Ishikawa (cell line): ENCODE results near the gene YPEL5.

Source experiments
- CEBPB ChIP-seq: IDR thresholded peaks from 2 replicates; pipeline ENCODE4 v1.6.1; 2012
- CREB1 ChIP-seq: IDR thresholded peaks from 2 replicates; pipeline ENCODE4 v1.6.1; 2012; ENCODE audit warnings: low read depth
- EGR1 ChIP-seq: IDR thresholded peaks from 2 replicates; pipeline ENCODE4 v1.6.1; 2012
- EP300 ChIP-seq: IDR thresholded peaks from 2 replicates; pipeline ENCODE4 v1.6.1; 2012; ENCODE audit warnings: borderline replicate concordance
- FOXM1 ChIP-seq: IDR thresholded peaks from 2 replicates; pipeline ENCODE4 v1.6.1; 2012; ENCODE audit warnings: low read depth, borderline replicate concordance
- MAX ChIP-seq: IDR thresholded peaks from 2 replicates; pipeline ENCODE4 v1.6.1; 2012
- NFIC ChIP-seq: IDR thresholded peaks from 2 replicates; pipeline ENCODE4 v1.6.1; 2012
- RAD21 ChIP-seq: IDR thresholded peaks from 2 replicates; pipeline ENCODE4 v1.6.1; 2012; ENCODE audit warnings: low read depth
- REST ChIP-seq: IDR thresholded peaks from 2 replicates; pipeline ENCODE4 v1.6.1; 2012; ENCODE audit warnings: low read depth, mild to moderate bottlenecking
- TAF1 ChIP-seq: IDR thresholded peaks from 2 replicates; pipeline ENCODE4 v1.6.1; 2012; ENCODE audit warnings: low read depth, mild to moderate bottlenecking
- TCF12 ChIP-seq: IDR thresholded peaks from 2 replicates; pipeline ENCODE4 v1.6.1; 2012; ENCODE audit warnings: low read depth
- TEAD4 ChIP-seq: IDR thresholded peaks from 2 replicates; pipeline ENCODE4 v1.6.1; 2012
- USF1 ChIP-seq: IDR thresholded peaks from 2 replicates; pipeline ENCODE4 v1.6.1; 2012
- YY1 ChIP-seq: IDR thresholded peaks from 2 replicates; pipeline ENCODE4 v1.6.1; 2012; ENCODE audit warnings: low read depth
- ZBTB7A ChIP-seq: IDR thresholded peaks from 2 replicates; pipeline ENCODE4 v1.6.1; 2012; ENCODE audit warnings: low read depth

Gene YPEL5

GRCh38 chr2:30161929-30162706, 15.3 kb downstream of the YPEL5 start:
- TF ChIP-seq MAX (no peak), CREB1 (no peak), TAF1 (no peak), FOXM1 (no peak), NFIC (no peak), REST (no peak), RAD21 (no peak), EP300 (no peak), TCF12 (no peak), EGR1 (no peak), TEAD4 (no peak), CEBPB (no peak), YY1 (no peak), USF1 (no peak), ZBTB7A (no peak)

DNA sequence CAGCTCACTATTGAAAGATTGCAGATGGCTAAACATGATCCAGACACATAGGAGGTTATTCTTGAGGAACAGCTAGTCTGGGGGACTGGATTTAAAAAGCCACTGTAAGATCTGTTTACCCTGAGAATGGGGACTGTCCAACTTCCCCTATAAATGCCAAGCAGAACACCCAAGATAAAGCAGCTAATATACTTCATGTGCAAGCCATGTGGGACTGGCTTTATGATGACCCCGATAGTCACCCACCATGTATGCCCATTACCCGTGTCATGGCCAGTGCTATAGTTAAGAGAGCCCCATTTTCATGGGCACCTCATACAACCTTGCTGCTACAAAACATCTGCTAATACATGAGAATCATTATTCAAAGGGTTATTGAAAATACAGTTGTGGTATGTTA, 16.0 kb downstream of the YPEL5 start:
- TF ChIP-seq TAF1 = no peak
- TF ChIP-seq USF1 = no peak
- TF ChIP-seq TEAD4 = no peak
- no peak for TF ChIP-seq YY1
- no peak for TF ChIP-seq EP300

GRCh38 chr2:30164131-30164925, 17.5 kb downstream of the YPEL5 start:
- no peak for TF ChIP-seq FOXM1
- no peak for TF ChIP-seq TAF1
- TF ChIP-seq CEBPB = no peak
- TF ChIP-seq USF1 = no peak
- no peak for TF ChIP-seq MAX
- no peak for TF ChIP-seq NFIC
- TF ChIP-seq TCF12 = no peak
- TF ChIP-seq RAD21 = no peak

DNA sequence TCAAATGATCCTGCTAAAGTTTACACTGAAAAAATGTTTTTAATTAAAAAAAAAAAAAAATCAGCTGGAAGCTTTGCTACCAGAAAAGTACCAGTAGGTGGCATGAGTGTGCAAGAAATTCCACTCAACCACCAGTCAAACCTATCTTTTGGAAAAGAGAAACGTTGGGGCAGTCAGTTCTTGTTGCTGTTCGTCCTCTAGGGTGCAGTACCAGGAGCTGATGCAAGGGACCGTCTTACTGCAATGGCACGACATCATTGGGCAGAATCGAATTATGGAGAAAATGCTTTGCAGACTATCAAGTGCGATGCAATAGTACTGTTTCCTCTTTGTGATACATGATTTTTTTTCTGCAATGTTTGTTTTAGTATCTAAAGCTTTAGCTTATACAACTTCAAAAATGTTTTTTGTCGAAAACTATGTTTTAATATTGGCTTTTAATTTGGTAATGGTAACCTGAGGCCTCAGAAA, 18.3 kb downstream of the YPEL5 start:
- TF ChIP-seq RAD21 (peak; percentile 82), FOXM1 (no peak), TEAD4 (peak; percentile 30; the same call in 1 of the 2 replicates), CEBPB (peak; percentile 23; the same call in 1 of the 2 replicates)

- no peak for TF ChIP-seq EGR1
- TF ChIP-seq CREB1 = no peak
- TF ChIP-seq REST = no peak
- no peak for TF ChIP-seq ZBTB7A
- TF ChIP-seq EP300 = no peak
- TF ChIP-seq RAD21 = no peak
- no peak for TF ChIP-seq NFIC
- TF ChIP-seq FOXM1 = no peak
- TF ChIP-seq YY1 = no peak
- TF ChIP-seq MAX = no peak
- TF ChIP-seq USF1 = no peak
- no peak for TF ChIP-seq TCF12
- TF ChIP-seq TEAD4 = no peak
- no peak for TF ChIP-seq CEBPB
- no peak for TF ChIP-seq TAF1
Observed at GRCh38 chr2:30165617-30166016, 18.8 kb downstream of the YPEL5 start.
